ENCODE results near the gene SLC16A11.
A peak's percentile ranks its signal among the peaks of the same experiment; 100 is the strongest.

The SLC16A11 gene

GRCh38 chr17:7024402-7024785, 19.5 kb downstream of the SLC16A11 start:
- DNase-seq: no peak

GRCh38 chr17:7023576-7024401, 20.1 kb downstream of the SLC16A11 start:
- DNase-seq: peak; percentile 84

- no peak for DNase-seq
These were observed 20.9 kb downstream of the SLC16A11 start, which contains the start of gene BCL6B for GRCh38 chr17:7022781-7023571. Gene BCL6B, plus strand, starts transcription at chr17:7023050. Its CDS starts 622 bp downstream, at chr17:7023672.

DNA sequence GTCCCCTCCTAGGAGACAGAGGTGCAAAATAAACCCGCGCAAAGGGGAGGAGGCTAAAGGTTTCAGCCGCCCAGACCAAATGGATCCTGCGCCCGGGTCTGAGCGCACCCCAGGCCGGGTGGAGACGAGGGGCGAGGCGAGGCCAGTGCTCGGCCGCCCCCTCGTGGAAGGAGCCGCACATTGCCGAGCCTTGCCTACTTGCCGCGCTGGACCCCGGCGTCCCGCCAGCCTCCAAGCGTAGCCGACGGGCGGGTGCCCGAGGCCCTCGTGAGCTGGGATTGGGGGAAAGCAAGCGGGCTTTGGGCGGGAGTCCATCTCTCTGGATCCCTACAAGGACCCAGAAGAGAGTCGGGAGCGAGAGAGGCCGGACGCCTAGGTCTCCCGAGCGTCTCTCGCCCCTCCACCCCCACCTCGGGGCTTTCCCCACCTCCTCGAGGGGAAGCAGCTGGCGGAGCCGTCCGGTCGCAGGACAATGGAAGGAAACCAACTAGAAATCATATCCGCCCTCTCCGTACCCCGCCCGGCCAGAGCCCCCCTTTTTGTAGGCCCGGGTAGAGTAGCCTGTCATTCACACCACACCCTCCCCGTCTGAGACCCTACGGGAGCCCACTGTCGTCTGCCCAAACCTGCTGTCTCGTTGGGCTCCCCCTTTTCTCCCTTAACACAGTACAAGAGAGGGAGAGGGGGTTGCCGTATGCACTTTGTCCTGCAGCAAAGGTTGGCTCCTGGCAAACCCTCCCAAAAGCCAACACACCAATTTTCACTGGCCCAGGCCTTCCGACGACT, 21.7 kb downstream of the SLC16A11 start:
- peak; percentile 72 for DNase-seq

GRCh38 chr17:7020894-7021664, 22.8 kb downstream of the SLC16A11 start:
- DNase-seq: no peak

GRCh38 chr17:7019839-7020519, 23.9 kb downstream of the SLC16A11 start:
- peak; percentile 60 for DNase-seq

DNA sequence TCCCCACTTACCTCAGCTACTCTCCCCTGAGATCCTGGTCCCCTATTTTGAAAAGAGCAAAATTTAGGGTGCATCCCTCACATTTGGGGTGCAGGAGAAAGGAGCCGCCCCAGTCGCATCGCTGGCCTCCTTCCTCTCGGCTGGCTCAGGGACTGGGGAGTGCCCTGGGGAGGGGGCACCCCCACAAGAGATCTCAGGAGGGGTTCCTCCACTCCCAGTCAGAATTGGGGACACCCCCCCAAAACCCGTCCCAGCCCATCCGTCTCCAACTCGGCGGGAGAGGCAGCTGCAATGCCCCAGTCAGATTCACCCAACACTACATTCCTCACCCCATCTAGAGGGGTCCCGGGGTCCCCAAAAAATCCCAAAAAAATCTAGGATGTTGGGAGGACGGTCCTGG, 24.5 kb downstream of the SLC16A11 start:
- no peak for DNase-seq

- no peak for DNase-seq
These were observed 25.4 kb downstream of the SLC16A11 start for GRCh38 chr17:7018331-7018964.

GRCh38 chr17:7017827-7018200, 26.1 kb downstream of the SLC16A11 start:
- no peak for DNase-seq

- no peak for DNase-seq
These were observed 26.7 kb downstream of the SLC16A11 start for GRCh38 chr17:7016886-7017826.

DNA sequence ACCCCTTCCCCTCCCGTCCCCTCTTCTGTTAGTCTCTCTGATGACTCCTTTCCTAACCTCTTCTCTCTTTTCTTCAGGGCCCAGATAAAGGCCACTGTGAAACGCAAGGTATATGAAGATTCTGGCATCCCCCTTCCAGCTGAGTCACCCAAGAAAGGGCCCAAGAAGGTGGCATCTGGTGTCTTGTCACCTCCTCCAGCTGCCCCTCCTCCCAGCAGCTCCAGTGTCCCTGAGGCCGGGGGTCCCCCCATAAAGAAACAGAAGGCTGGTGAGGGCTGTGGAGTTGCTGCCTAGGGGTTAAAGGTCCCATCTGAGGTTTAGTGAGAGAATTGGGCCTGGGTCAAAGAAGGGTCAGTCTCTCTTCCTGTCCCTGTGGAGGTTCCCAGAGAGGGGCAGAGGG, 27.5 kb downstream of the SLC16A11 start:
- DNase-seq: no peak

DNA sequence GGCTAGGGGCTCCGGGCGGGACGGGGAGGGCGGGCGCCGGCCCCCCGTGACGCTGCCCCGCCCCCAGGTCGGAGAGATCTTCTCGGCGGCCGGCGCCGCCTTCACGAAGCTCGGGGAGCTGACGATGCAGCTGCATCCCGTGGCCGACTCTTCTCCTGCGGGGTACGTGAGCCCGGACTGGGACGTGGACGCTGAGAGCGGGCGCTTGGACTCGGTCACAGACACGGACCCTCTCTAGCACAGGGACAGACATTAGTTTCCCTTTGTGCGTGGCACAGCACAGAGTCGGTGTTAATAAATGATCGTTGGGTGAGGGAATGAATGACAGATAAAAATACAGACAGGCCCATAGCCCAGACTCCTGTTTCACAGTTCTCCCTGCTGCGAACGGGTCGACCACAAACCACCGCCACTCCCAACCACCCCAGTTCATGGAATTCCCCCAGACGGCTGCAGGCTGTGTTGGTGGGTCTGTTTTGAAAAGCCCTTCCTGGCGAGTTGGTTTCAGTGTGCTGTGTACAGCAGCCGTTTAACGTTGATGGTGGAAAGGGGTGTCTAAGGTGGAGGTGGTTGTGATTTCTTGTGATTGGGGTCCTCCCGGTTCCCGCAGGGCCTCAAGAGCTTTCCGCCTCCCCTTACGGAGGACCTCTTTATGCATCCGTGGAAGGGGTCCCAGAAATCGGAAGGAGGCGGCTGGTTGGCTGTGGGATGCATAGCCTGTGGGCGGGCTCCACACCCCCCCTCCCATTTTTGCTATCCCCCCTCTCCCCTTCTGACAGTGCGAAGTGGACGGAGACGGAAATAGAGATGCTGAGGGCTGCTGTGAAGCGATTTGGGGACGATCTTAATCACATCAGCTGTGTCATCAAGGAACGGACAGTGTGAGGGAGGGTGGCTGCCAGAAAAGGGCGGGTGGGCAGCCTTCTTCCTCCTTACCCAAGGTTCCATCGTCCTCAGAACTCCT, 28.6 kb downstream of the SLC16A11 start:
- peak; percentile 65 for DNase-seq

DNA sequence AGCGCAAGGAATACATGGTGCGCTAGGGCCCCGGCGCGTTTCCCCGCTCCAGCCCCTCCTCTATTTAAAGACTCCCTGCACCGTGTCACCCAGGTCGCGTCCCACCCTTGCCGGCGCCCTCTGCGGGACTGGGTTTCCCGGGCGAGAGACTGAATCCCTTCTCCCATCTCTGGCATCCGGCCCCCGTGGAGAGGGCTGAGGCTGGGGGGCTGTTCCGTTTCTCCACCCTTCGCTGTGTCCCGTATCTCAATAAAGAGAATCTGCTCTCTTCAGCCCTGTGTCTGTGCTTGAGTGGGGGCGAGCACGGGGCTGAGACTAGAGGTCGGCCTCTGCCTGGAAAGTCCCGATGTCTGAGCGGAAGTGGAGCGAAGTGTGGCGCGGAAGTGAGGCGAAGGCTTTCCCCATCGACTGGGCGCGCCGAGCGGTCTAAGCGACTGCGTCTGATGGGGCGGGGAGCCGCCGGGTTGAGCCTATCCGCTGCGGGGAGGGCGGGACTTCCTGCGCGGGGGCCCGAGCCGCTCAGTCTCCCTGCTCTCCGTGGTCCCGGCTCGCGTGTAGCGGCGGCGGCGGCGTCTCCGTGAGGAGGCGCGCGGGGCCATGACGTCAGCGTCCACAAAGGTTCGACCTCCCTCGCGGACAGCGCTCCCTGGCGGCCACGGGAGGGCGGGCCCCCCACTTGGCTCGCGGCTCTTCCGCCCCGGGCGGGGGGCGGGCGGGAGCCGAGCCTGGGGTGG, 29.5 kb downstream of the SLC16A11 start:
- DNase-seq: peak; percentile 98

- no peak for DNase-seq
These were observed 32.0 kb downstream of the SLC16A11 start for GRCh38 chr17:7011942-7012254.

GRCh38 chr17:7011415-7011814, 32.5 kb downstream of the SLC16A11 start:
- no peak for DNase-seq

DNA sequence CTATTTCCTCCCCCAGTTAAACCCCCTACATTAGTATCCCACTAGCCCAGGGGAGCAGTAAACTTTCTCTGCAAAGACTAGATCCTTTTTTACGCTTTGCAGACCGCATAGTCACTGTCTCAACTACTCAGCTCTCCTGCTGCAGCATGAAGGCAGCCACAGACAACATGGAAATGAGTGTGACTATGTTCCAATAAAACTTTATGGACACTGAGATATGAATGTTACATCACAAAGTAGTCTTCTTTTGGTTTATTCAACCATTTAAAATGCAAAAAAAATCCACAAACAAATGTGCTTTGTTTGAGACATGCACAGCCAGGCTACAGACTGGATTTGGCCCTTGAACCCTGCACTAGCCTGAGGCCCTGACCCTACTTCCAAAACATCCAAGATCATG, 33.4 kb downstream of the SLC16A11 start:
- DNase-seq: no peak

DNA sequence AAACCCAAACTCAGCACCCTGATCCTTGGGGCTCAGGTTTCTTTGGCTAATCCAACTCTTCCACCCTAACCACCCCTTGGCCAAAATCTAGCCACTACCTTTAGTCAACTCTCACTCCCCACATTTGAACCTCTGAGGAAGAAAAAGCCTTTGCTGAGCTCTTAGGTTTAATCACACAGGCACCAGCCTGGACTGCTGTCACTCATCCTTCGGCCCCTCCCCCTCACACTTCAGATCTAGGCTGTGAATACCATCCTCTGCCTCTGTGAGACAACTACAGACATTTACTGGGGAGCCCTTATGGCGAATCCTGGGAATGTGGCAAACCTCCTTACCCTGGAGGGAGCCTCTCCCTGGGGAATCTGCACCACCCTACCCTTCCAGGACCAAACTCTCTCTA, 36.7 kb downstream of the SLC16A11 start:
- DNase-seq: no peak

DNA sequence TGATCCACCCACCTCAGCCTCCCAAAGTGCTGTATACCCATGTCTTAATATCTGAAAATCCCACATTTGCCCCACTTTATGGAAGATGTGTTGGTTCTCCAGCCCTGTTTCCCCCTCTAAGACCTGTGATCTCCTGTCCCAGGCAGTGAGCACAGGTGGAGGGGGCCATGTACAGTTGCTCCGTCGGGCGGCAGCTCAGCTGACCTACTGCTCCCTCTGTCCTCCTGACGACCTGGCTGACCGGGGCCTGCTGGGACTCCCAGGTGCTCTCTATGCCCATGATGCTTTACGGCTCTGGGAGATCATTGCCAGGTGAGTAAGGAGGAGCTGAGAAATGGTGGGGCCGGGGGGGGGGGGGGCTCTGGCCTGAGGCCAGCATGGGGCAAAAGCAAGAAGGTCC, 38.2 kb downstream of the SLC16A11 start:
- no peak for DNase-seq
